Measurements from ENCODE around the gene L1CAM. TPM values are rescaled to one million over a fixed set of nuclear protein-coding genes. Genes with fewer than 3 reads are reported as not detected.
A peak's percentile ranks its signal among the peaks of the same experiment; 100 is the strongest.

L1CAM gene
- polyA plus RNA-seq, 1 of the 3 experiments (the other 2 are of a cell fraction), result 1.9 TPM

- CTCF ChIA-PET, result interaction anchor here (0.9 to 2.3 kb wide), 4 partner anchors 43 to 67 kb away, joined by 3 to 8 read pairs (median 5); no protein-coding TSS in a partner anchor
- 17% methylated on average over 28 of the region's 28 CpGs for WGBS (ENCODE audit: low lambda C conversion rate)
- H3K4me2 ChIP-seq, result no peak overlapping the region
Measured at GRCh38 chrX:153878969-153879653, 6.9 kb downstream of the L1CAM start.

GRCh38 chrX:153878345-153878744, 7.6 kb downstream of the L1CAM start:
- 43% methylated on average over 5 of the region's 5 CpGs for WGBS (ENCODE audit: low lambda C conversion rate)
- H3K4me1 ChIP-seq (ENCODE audit: control insufficient read depth in 1 of 2, insufficient read depth in 2 of 2, low read depth in 1 of 2, low read length in 1 of 2), result peaks cover 0 to 49% of the 10 kb centered on the region in 2 experiments; a peak in 1 of 4 replicates
- H3K9me3 ChIP-seq, result no peaks in the 10 kb centered on the region
- no peaks in the 10 kb centered on the region for H3F3A ChIP-seq (replicated peaks; ENCODE audit: insufficient read depth)
- no peak for TF ChIP-seq JUND (IDR thresholded peaks at IDR 0.05)
- POLR2A ChIA-PET, result interaction anchor here (0.6 to 2.7 kb wide), 7 partner anchors 11 to 495 kb away, joined by 3 to 9 read pairs (median 5); partner anchors contain the start of genes IDH3G and SSR4
- no peaks in the 10 kb centered on the region for H3K9me2 ChIP-seq
- CTCF ChIA-PET, result interaction anchor here (0.9 to 2.3 kb wide), 4 partner anchors 44 to 68 kb away, joined by 3 to 8 read pairs (median 5); no protein-coding TSS in a partner anchor
- no peak overlapping the region for H3K9ac ChIP-seq
- no peak overlapping the region for H3K4me3 ChIP-seq (ENCODE audit: low read depth in 2 of 2, low read length in 1 of 2)
- H4K20me1 ChIP-seq (ENCODE audit: insufficient read depth), result peaks cover 7% of the 10 kb centered on the region; the same call in 1 of the 2 replicates
- H3K79me2 ChIP-seq (ENCODE audit: insufficient read depth), result no peaks in the 10 kb centered on the region
- peaks cover 21% of the 10 kb centered on the region for H3K27me3 ChIP-seq (ENCODE audit: insufficient read depth)
- no peak overlapping the region for H2AFZ ChIP-seq (ENCODE audit: low read depth)
- no peak overlapping the region for H3K4me2 ChIP-seq
- H3K27ac ChIP-seq (ENCODE audit: low read depth in 2 of 2, low read length in 1 of 2), result peak overlapping the region in 1 of 2 experiments; percentile 87; a peak in 2 of 4 replicates
- no peaks in the 10 kb centered on the region for H3K36me3 ChIP-seq (replicated peaks in 1 of 2; ENCODE audit: control insufficient read depth in 1 of 2, insufficient read depth in 2 of 2, low read length in 1 of 2)
- DNase-seq, result peak; percentile 33

More at GRCh38 chrX:153878969-153879653, 6.9 kb downstream of the L1CAM start:
- no peaks in the 10 kb centered on the region for H3K9me2 ChIP-seq
- H2AFZ ChIP-seq (ENCODE audit: low read depth), result no peak overlapping the region
- no peaks in the 10 kb centered on the region for H3K79me2 ChIP-seq (ENCODE audit: insufficient read depth)
- H3F3A ChIP-seq (replicated peaks; ENCODE audit: insufficient read depth), result no peaks in the 10 kb centered on the region
- no peaks in the 10 kb centered on the region for H3K36me3 ChIP-seq (replicated peaks in 1 of 2; ENCODE audit: control insufficient read depth in 1 of 2, insufficient read depth in 2 of 2, low read length in 1 of 2)
- no peak overlapping the region for H3K9ac ChIP-seq
- H4K20me1 ChIP-seq (ENCODE audit: insufficient read depth), result peaks cover 7% of the 10 kb centered on the region; the same call in 1 of the 2 replicates
- H3K4me1 ChIP-seq (ENCODE audit: control insufficient read depth in 1 of 2, insufficient read depth in 2 of 2, low read depth in 1 of 2, low read length in 1 of 2), result peaks cover 0 to 49% of the 10 kb centered on the region in 2 experiments; a peak in 1 of 4 replicates
- H3K27me3 ChIP-seq (ENCODE audit: insufficient read depth), result peaks cover 21% of the 10 kb centered on the region
- H3K9me3 ChIP-seq, result no peaks in the 10 kb centered on the region
- peak; percentile 50; the same call in 1 of the 2 replicates for TF ChIP-seq NRF1 (IDR thresholded peaks at IDR 0.05; ENCODE audit: low read depth, low read length)
- no peak for TF ChIP-seq FOXM1 (IDR thresholded peaks at IDR 0.05; ENCODE audit: low read depth)
- no peak for TF ChIP-seq MAX (IDR thresholded peaks at IDR 0.05; ENCODE audit: low read depth)
- no peak for TF ChIP-seq FOSL2 (IDR thresholded peaks at IDR 0.05; ENCODE audit: borderline replicate concordance, low read depth)
- TF ChIP-seq MXI1 (IDR thresholded peaks at IDR 0.05; ENCODE audit: low read depth, low read length), result 0 out of 2 replicates have a peak, but pooled peaks have one; percentile 22
- no peak for TF ChIP-seq NFIC (IDR thresholded peaks at IDR 0.05; ENCODE audit: borderline replicate concordance)
- TF ChIP-seq RAD21 (IDR thresholded peaks at IDR 0.05; ENCODE audit: low read length), result peak; percentile 10; the same call in 1 of the 2 replicates
- no peak; a peak in 1 of 4 replicates for TF ChIP-seq EP300 (IDR thresholded peaks at IDR 0.05; ENCODE audit: borderline replicate concordance in 1 of 2, low read depth in 1 of 2, low read length in 1 of 2)
- no peak overlapping the region; a peak in 1 of 4 replicates for H3K4me3 ChIP-seq (ENCODE audit: low read depth in 2 of 2, low read length in 1 of 2)
- DNase-seq, result peak; percentile 81
- POLR2A ChIA-PET, result interaction anchor here (0.6 to 2.7 kb wide), 7 partner anchors 12 to 85 kb away, joined by 3 to 9 read pairs (median 5); partner anchors contain the start of genes IDH3G and SSR4
- peak overlapping the region in 1 of 2 experiments; percentile 87; a peak in 2 of 4 replicates for H3K27ac ChIP-seq (ENCODE audit: low read depth in 2 of 2, low read length in 1 of 2)

All from SK-N-SH (cell line).